HG03571 (cell line): ENCODE measurements around the gene CARD14.
"Not testable (repeated sequence)": the region's sequence is repeated elsewhere in the genome, so short reads cannot be mapped to it uniquely, and the experiment has no call there.

ENCODE experiments used
- ATAC-seq: cut with Tn5 transposase; IDR thresholded peaks from one replicate; pipeline ENCODE4 v1.9.1; 2021; ENCODE audit not compliant: unreplicated experiment

Gene CARD14

GRCh38 chr17:80222376-80223141 lies 52.7 kb downstream of the CARD14 start:
- ATAC-seq, result no peak

DNA sequence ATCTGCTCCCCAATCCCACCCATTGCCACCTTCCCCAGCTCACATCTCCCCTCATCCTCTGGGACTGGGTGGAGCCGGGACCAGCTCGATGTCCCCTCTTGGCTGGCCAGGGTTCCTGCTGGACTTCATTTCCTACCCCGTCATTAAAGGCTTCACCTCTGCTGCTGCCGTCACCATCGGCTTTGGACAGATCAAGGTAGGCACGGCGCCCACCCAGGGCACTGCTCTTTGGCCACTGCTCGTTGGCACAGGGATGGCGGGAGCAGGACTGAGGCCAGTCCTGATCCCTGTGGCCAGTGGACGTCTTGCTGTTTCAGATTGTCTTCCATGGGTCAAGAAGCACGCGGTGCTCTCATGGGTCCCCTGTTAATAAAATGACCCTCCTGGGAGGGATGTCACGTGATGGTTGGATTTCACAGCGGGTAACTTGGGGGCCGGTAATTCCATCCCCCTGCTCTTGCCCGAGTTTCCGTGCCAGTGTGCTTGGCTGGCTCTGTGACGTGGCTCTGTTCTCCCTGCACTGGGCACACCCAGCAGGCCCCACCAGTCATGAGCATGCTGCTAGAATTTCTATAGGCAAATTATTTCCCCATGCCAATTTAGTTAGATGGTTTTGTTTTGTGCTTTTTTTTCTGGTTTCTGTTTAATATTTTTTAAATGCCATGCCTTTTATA lies 53.4 kb downstream of the CARD14 start:
- no peak for ATAC-seq

GRCh38 chr17:80223838-80224497 lies 54.1 kb downstream of the CARD14 start:
- no peak for ATAC-seq

DNA sequence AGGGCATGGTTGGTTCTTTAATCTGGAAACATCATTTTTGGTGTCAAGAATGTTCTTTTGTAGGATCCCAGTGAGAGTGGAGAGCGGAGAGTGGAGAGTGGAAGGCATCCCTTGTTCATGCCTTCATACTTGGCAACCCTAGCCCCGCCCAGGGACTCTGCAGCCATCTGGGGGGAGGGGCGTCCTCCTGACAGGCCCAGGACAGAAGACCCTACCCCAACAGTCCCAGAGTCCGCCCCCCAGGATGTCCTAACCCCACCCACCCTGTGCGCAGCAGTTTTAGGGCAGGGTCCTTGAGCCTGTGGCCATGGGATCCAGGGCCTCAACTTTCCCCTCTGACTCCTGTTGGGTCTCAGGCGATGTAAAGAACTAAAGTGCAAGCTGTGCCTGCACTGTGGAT lies 54.9 kb downstream of the CARD14 start:
- ATAC-seq, result no peak

DNA sequence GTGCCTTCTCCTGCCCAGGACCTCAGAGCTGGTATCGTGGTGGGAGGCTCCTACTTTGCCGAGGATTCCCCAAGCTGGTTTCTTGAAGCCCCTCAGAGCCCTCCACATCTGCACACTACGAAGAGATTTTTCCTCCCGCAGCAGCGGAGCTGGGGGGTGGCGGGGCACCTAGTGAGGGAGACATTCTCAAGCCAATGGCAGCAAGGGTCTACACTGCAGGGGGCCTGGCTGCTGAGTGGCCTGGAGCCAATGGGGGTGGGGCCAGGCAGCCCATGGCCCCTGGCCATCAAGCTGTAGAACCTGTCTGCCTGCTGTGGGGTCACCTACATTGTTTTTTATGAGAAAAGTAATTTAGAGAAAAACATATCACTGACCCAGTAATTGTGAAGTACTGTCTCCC lies 55.4 kb downstream of the CARD14 start:
- ATAC-seq, result no peak

- ATAC-seq, result no peak
Measured at GRCh38 chr17:80227156-80227555, 57.3 kb downstream of the CARD14 start.

DNA sequence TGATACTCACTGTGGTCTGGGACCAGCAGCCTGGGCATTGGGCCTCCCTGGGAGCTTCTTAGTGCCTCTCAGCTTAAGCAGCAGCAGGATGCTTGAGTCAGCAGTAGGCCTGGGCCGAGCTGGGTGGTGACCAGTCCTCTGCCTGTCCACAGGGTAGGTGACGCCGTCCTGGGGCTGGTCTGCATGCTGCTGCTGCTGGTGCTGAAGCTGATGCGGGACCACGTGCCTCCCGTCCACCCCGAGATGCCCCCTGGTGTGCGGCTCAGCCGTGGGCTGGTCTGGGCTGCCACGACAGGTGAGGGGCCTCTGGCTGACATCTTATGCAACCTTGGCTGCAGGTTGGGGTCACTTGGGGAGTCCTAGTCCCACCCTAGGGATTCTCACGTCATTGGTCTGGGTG lies 57.8 kb downstream of the CARD14 start:
- ATAC-seq, result no peak

DNA sequence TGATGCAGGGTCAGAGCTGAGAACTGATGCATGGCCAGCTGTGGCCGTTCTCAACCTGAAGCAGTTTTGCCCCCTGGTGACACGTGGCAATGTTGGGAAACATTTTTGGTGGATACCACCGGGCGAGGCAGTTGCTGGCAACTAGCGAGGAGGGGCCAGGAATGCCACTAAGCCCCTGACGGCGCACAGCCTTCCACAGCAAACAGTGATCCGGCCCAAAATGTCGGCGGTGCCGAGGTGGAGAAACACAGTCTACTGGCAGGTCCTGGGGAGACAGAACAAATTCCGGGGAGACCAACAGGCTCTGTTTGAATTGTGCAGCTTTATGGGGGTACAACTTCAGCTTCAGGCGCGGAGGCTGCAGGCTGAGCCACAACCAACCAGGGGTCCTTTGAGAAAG lies 58.6 kb downstream of the CARD14 start:
- ATAC-seq, result no peak

- no peak for ATAC-seq
Measured at GRCh38 chr17:80229011-80229410, 59.2 kb downstream of the CARD14 start.

- ATAC-seq, result no peak
Measured at GRCh38 chr17:80232438-80232837, 62.6 kb downstream of the CARD14 start.

GRCh38 chr17:80233202-80233601 lies 63.4 kb downstream of the CARD14 start:
- no peak for ATAC-seq

- ATAC-seq, result no peak
Measured at GRCh38 chr17:80236911-80237310, 67.1 kb downstream of the CARD14 start.

GRCh38 chr17:80237386-80237785 lies 67.6 kb downstream of the CARD14 start:
- no peak for ATAC-seq

DNA sequence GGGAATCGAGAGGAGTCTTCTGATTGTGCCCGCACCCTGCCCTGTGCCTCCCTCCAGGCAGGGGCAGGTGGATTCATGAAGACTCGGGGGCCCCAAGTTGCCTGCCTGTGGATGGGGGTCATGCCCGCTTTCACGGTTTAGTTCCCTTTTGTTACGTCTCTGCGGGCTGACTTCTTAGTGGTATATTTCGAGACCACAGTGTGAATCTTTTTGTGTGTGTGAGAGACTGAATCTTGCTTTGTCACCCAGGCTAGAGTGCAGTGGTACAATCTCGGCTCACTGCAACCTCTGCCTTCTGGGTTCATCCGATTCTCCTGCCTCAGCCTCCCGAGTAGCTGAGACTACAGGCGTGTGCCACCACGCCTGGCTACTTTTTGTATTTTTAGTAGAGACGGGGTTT lies 72.7 kb downstream of the CARD14 start:
- ATAC-seq, result no peak

GRCh38 chr17:80243526-80244433 lies 74.0 kb downstream of the CARD14 start:
- no peak for ATAC-seq

- ATAC-seq, result not testable (repeated sequence)
Measured at GRCh38 chr17:80244448-80244847, 74.6 kb downstream of the CARD14 start.

GRCh38 chr17:80244871-80245509 lies 75.2 kb downstream of the CARD14 start:
- ATAC-seq, result no peak

GRCh38 chr17:80245566-80246265 lies 75.9 kb downstream of the CARD14 start:
- ATAC-seq, result no peak

GRCh38 chr17:80246266-80246681 lies 76.4 kb downstream of the CARD14 start:
- ATAC-seq, result no peak

- ATAC-seq, result no peak
Measured at GRCh38 chr17:80246726-80247125, 76.9 kb downstream of the CARD14 start.
